Caki2 (cell line): ENCODE measurements around the gene TTC13. TPM values are rescaled to one million over a fixed set of nuclear protein-coding genes. Genes with fewer than 3 reads are reported as not detected.

Experiments
- DNase-seq: peaks from one replicate; pipeline ENCODE4 v3.0.0-alpha.2; 2015; ENCODE audit warnings: low read depth
- in situ Hi-C: cut with HindIII; loops from 2 replicates; pipeline ENCODE4 v1.10.0; 2016; ENCODE audit warnings: low sequenced_read_pairs, low pct_unique_long_range_greater_than_20kb, mixed read lengths
- total RNA-seq: library from RNA; depleted of rRNA; stranded (reverse); fragments of >200 nt; shearing (Covaris generic); gene quantifications from 2 replicates; pipeline ENCODE4 v1.2.3, GENCODE V29; 2014; ENCODE audit warnings: low replicate concordance

The TTC13 gene
- total RNA-seq, 1 experiment from 2014 or later: 7.6 TPM

DNA sequence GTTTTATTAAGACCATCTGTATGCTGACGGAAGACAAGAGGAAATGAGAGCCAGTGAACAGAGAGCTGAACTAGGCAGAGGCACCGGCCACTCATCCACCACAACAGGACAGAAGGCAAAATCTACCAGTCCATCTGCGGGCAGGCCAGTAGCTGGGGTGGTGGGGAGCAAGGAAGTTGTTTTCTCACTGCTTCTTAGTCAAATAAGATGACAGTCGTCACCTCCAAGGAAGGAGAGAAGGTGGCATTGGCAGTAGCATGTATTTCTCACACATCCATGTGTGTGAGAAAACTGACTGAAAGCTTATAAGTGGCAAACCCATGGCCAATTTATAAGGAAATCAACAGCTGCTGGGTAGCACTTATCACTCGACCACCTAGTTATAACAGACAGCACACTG lies 8.2 kb downstream of the TTC13 start:
- in situ Hi-C loops: no loop called here

DNA sequence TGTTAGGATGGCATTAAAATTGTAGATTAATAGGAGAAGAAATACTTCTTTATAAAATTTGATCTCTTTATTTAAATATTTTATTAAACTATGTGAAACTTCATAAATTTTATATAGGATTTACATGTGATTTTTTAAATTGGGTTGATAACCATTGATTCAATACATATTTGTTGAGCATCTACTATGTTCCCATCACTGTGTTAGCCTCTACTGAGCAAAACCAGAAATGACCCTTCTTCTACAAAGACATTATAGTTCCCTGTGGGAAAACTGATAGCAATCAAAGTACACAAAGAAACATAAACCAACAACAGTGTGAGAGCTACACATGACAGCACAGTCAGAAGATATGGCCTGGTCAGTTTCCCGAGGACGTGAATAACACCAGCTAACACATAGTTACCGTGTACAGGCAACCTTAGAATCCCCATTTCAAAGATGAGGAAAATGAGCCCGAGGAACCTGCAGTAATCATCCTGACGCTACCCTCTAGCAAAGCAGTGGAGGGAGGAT lies 12.2 kb downstream of the TTC13 start:
- in situ Hi-C loops: no loop called here
- no peak for DNase-seq

More for the DNA sequence above, 8.2 kb downstream of the TTC13 start:
- no peak for DNase-seq

DNA sequence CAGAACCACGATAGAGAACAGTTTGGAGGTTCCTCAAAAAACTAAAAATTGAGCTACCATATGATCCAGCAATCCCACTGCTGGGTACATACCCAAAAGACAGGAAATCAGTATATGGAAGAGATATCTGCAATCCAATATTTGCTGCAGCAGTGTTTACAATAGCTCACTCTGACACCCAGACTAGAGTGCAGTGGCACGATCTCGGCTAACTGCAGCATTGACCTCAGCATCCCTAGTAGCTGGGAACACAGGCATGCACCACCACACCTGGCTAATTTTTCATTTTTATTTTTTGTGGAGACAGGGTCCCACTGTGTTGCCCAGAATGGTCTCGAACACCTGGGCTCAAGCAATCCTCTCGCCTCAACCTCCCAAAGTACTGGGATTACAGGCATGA lies 13.1 kb downstream of the TTC13 start:
- no peak for DNase-seq
- in situ Hi-C loops: no loop called here

DNA sequence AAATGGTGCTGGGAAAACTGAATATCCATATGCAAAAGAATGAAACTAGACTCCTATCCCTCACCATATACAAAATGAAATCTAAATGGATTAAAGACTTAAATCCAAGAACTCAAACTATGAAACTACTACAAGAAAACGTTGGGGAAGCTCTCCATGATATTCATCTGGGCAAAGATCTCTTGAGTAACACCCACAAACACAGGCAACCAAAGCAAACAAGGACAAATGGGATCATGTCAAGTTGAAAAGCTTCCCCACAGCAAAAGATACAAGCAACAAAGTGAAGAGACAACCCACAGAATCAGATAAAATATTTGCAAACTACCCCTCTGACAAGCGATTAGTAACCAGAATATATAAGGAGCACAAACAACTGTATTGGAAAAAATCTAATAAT lies 13.8 kb downstream of the TTC13 start:
- DNase-seq: no peak
- in situ Hi-C loops: no loop called here

DNA sequence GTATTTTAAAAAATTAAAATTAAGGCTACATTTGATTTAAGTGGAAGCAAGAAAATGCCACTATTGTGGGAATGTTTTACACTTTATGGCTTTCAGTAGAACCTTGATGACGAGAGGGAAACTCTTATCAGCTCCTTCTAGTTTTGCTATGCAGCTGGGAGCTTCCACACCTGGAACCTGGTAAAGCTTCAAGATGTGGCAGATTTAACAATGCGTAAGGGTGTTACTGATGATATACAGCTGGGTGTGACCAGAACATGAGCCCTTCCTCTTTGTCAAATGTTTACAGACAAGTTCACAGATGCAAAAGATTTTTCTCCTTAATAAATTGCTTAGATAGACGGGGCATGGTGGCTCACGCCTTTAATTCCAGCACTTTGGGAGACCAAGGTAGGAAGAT lies 20.3 kb downstream of the TTC13 start:
- in situ Hi-C loops: no loop called here
- no peak for DNase-seq

DNA sequence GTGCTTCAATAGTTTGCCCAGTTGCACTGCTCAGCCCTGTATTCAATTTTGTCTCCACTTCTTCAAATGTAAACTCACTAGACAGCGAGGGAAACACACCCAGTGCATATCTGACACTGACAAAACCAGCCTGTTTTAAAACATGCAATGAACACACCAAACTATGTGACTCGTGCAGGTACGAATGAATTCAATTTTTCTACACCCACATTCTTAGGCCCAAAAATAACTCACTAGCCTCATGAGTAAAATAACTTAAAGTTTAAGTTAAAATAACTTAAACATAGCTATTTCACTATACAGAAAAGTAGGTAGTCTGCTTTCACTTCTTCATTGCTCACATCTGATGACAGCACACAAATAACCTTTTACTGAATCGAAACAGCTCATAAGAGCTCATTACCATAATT lies 21.1 kb downstream of the TTC13 start:
- no peak for DNase-seq
- in situ Hi-C loops: no loop called here

DNA sequence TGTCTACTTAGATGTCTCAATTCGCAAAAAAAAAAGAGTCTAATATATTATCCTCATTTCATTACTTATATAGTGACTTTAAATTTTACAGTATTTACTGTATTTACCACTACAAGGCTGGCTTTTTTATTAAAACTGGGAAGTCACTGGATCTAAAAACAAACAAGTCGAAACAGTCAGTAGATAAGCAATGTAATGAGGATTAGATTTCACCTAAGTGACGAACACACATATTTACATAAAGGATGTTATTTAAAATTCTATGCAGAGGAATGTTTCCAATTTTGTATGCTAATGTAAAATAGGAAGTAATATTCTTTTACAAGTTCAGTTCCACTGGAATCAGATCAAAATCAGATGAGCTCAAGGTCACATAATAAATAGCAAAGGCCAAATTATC lies 28.3 kb downstream of the TTC13 start:
- DNase-seq: no peak
- in situ Hi-C loops: no loop called here

DNA sequence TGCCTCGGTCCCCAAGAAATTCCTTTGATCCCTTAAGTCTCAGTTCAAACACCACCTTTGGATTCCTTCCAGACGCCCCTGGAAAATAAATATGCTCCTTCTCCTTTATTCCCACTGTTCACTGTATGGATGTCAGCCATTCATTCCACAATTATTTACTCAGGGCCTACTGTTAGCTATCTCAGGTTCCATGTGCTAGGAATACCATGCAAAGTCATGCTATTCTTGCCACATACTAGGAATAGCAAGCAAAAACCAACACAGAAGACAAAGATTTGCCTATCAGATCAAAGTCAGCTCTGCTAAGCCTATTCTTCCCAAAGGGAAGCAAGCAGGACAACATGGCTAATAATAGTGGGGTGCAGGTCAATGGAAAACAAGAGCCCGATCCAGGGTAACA lies 29.8 kb downstream of the TTC13 start:
- no peak for DNase-seq
- in situ Hi-C loops: no loop called here

DNA sequence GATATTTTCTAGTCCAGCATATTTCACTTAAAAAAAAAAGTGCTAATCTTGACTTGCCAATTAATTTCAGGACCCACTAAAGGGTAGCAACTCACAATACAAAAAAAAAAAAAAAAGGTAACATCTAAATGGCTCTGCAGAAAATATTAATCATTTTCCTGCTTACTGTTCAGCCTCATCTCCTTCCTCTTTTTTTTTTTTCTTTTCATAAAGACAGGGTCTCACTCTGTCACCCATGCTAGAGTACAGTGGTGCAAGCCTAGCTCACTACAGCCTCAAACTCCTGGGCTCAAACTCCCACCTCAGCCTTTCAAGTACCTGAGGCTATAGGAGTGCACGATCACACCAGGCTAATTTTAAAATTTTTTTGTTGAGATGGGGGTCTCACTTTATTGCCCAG lies 30.4 kb downstream of the TTC13 start:
- in situ Hi-C loops: no loop called here

DNA sequence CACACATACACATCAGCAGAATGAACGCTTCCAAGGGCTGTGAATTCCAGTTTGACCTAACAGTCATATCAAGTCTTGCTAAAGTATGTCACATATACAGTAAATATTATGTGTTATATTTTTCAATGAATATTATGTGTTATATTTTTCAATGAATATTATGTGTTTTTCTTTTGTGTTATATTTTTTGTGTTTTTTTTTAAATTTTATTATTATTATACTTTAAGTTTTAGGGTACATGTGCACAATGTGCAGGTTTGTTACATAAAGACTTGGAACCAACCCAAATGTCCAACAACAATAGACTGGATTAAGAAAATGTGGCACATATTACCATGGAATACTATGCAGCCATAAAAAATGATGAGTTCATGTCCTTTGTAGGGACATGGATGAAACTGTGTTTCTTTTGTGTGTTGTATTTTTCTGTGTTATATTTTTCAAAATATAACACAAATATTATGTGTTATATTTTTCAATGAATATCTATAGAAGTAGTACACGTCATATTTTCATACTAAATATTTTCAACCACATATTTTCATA lies 35.5 kb downstream of the TTC13 start:
- DNase-seq: no peak
- in situ Hi-C loops: no loop called here

More for the DNA sequence above, 30.4 kb downstream of the TTC13 start:
- no peak for DNase-seq

DNA sequence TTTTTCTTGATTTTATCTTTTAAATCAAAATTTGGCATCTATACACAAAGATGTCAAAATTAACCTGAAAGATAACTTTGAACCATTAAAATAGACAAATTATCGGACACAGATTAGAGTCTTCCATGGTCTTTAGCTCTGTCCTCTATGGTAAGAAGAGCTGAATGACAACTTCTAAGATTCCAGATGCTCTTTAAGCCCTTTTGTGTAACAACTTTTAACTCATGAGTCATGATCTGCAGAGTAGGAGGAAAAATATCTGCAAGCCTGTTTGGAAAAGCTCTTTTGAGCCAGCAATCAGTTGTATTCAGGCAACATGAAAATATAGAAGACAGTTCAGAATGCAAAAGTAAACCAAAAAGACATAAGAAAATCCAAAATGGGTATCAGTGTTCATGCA lies 37.8 kb downstream of the TTC13 start:
- in situ Hi-C loops: no loop called here
- no peak for DNase-seq

DNA sequence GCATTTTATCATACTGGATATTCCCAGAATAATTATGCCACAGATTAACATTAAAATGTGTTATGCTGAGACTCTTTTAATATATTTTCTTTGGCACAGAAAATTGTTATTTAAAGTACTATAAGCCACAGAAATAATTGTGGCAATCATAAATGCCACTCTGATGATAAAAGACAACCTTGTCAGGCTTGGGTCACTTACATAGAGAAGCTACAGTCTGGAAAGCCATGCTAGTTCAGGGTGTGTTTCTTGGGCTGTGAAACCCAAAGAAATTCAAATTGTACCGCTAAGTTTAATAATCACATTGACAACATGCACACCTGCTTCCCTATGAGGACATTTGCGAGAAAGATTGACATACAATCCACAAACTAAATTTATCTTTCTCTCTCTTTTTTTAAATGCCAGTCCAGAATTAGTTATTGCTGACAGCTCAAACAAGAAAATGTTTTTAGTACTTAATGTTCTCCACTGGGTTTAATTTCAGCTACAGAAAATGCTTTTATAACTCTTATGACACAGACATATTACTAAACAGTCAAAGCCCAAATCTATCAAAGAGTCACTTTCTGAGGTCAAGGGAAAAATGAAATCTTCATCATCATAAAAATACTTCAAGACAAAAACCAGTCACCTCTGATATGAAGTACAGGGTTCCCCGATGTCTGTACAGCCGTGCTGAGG lies 38.7 kb downstream of the TTC13 start:
- in situ Hi-C loops: no loop called here
- DNase-seq: no peak

DNA sequence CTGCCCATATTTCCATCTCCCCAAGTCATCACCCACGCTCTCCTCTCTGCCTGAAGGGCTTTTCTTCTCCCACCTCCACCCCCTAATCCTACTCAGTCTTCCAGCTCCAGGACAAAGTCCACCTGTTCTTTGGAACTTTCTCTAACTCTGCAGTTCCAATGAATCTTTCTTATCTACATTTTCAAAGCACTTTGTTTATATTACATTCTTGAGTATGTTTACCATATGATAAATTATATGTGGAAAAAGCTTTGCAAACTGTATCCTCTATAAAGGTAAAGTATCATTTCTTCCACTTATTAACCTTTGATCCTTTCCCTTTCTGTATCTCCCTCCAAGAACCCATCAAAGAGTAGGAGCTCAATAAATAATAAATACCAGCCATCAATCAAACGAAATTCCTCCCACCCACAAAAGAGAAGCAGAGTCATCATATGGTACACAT lies 39.7 kb downstream of the TTC13 start:
- in situ Hi-C loops: no loop called here
- no peak for DNase-seq

DNA sequence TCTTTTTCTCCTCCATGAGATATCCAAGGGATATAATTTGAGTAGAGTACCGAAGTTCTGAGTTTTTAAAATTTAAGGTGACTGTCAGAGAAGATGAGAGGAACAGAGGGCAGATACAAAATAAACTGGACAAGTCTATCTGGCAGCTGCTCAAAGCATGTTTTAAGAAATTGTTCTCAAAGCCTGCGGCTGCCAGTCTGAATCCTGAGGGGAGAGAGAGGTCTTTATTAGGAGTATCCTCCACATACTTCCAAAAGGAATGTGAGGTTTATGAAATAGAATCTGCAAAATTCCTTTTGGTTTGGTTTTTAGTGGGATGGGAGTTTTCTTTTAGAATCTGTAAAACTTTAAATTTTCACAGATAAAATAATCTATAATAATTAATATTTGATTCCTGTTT lies 41.3 kb downstream of the TTC13 start:
- no peak for DNase-seq
- in situ Hi-C loops: no loop called here

DNA sequence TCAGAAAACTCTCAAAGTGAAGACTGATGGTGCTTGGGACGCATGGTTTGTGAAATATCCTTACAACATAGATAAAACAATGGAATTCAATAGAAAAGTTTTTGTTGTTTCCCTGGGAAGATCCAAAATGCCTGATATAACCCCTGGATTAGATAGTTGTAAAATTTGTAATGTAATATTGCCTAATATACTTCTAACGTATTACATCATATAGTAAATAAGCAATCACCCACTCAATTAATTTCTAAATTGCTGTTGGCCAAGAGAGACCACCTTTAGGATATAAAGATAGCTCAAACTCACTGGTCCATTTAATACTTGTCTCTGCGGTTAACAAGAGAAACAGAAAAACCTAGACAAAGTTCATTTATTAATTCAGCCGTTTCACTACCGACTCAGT lies 42.2 kb downstream of the TTC13 start:
- in situ Hi-C loops: no loop called here
- DNase-seq: no peak

DNA sequence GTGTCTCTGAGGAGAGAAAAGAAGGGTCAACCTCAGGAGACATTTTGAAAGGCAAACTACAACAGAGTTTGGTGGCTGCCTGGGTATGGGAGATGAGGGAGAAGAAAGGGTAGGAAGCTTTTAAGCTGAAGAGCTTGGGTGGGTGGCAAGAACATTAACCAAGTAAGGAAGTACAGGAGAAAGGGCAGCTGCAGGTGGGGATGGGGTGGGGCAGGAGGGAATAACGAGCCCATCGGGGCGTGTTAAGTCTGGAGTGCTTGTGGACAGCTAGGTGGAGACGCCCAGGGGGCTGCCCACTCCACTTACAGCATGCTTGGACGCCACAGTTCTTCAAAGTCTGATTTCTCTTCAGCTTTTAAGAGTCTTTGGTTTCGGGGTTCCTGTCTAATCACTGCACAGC lies 42.8 kb downstream of the TTC13 start:
- in situ Hi-C loops: no loop called here
- no peak for DNase-seq

DNA sequence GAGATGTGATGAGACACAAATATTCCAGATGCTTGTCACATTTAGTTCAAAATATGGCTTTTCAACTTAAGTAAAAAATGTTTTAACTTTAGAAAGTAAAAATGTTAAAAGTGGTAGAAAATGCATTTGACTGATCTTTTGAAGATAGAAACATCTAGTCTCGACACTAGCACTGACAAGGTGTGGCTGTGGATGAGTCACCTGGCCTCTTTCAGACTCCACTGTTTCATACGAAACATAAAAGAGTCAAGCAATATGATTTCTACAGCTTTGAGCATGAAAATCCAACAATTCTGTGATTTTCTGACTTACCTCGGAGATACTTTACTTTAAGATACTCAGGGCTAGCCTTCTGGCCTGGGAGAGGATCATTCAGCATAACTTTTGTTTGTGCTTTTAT lies 47.7 kb downstream of the TTC13 start:
- no peak for DNase-seq
- in situ Hi-C loops: no loop called here

DNA sequence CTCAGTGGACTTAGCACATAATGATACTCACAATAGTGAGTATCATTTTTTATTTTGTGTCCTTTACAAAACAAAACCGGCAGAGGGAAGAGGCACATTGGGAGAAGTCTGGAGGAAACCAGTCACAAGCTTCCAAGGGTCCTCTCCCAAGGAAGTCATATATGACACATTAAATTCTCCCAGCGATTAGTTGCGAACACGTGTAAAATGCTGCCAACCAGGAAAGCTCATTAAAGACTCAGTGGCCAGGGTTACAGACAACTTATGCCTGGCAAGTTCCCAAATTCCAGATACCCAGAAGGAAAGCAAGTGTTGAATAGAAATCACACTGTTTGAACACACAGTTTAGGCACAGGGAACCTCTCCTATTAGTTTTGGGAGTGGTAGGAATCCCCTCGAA lies 52.5 kb downstream of the TTC13 start:
- in situ Hi-C loops: no loop called here
- no peak for DNase-seq

DNA sequence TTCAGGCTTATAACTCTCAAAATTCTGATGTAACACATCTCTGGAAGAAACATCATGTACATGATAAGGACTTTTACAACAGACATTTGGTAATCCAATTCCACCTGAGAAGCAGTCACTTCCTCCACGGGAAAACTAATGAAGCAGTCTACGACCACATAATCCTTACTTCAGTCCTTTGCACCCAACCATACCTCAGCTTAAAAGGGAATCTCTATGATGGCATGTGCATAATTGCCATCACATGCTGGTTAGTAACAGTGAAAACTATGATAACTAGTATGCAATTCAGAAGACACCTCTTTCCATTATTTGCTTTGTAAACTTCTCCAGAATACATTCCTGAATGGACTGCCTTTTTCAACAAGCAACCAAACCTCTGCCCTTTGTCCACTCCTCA lies 53.1 kb downstream of the TTC13 start:
- in situ Hi-C loops: no loop called here
- no peak for DNase-seq

DNA sequence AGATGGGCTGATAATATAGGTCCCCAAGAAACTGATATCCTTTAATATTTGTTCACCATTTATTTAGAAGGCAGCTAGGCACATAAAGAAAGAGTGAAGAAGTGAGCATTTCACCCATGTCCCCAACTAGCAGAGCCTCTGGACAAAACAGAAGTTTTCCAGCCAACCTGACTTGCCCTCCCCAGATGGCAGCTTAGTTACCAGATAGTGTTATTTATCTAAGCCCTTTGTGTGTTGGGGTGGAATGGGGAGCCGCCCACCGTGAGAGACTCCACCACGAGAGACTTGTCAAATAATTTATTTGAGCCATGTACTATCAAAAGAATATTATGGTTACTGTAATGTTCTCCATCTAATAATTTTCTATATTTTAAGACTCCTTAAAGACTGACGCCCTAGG lies 55.5 kb downstream of the TTC13 start:
- in situ Hi-C loops: no loop called here
- no peak for DNase-seq
